GM19438 (cell line): ENCODE results near the gene NR5A2.
A peak's percentile ranks its signal among the peaks of the same experiment; 100 is the strongest.

Experiments
- ATAC-seq: cut with Tn5 transposase; IDR thresholded peaks from one replicate; pipeline ENCODE4 v1.9.1; 2021; ENCODE audit warnings: low read depth; ENCODE audit not compliant: unreplicated experiment

NR5A2 gene

DNA sequence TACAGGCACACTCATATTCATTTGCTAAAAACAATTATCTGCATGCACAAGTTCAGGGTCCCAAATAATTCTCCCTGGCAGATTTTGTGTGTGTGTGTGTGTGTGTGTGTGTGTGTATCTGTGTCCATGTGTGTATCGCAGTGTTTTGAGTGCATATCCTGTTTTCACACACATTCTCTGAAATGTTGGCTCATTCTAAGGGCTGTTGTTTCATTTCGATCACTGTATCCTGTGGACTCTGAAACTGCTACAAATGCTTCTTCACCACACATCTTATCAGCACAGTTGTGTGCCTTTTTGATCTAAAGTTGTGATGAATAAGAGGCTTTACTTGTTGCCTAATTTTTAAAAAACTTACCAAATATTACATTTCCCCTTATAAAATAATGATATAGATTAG, 34.6 kb downstream of the NR5A2 start:
- ATAC-seq, result no peak

DNA sequence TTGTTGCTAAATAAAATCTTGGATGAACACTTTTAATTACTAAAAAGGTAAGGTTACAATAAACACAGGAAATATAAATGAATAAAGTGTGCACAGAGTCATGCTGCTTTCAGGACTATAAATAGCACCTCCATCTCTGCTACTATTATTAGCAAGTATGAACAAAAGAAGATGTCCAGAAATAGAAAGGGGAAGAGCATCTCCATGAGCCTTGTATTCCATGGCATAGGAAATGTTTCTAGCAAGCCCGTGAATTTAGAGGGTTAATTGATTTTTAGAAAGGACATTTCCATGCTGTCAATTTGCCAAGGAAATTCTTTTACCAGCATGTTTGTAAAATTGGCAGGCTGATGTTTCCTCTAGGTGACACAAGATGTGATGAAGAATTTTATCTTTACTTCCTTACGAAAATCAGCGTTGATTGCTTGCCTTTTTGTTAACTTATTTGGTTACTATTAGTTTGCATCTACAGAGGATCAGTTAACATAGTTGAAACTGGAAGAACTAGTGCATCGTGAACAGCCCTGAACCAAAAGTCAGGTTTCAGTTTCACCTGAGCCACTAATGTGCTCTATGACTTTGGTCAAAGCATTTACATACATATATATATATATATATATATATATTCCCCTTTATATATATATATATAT, 45.3 kb downstream of the NR5A2 start:
- peak; percentile 94 for ATAC-seq

DNA sequence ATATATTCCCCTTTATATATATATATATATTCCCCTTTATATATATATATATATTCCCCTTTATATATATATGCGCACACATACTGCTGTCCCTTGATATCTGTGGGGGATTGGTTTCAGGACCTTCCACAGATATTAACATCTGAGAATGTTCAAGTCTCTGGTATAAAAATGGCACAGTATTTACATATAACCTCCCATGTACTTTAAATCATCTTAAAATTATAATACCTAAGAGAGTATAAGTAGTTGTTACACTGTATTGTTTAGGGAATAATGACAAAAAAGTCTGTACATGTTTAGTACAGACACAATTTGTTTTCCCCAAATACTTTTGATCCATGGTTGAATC, 45.8 kb downstream of the NR5A2 start:
- ATAC-seq, result no peak

DNA sequence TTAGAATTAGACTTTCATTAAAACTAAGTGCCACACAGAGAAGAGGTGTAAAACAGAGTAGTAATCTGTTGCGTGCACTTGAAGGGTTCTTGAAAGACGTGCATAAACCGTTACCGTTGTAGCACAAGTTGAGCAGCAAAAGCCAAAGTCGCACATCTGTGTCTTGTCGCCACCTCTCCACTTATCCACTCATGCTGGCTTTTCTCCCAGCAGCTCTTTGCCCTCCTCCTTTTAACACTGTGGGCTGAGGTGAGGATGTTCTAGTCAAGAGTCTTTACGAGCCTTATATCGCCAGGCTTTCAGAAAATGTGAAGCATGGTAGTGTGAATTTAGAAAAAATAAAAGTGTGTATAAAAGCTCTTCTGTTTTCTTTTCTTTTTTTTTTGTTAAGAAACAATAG, 48.0 kb downstream of the NR5A2 start:
- no peak for ATAC-seq

DNA sequence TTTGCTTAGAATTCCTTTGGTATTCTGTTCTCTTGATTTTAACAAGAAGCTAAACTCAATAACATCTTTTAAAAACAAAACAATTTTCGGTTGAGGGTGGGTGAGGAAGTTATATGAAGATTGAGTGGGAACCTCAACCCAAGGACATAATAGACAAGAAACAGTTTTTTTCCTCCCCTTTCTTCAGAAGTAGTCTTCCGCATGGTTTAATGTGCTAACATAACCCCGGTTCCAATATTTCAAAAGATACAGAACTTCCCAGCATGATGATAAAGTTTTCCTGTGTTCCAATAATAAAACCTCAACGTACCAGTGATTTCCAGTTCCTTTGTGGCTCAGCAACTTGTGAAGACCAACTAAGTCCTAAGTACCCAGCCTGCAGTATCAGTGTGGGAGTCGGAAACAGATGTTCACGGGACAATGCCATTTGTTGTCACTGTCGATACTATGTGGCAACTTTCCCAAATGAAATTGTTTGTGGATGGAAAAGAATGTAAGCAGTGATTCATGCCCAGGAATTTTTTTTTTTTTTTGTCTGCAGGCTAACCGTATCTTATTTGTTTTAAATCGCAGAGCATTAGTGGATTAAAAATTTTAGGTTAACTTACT, 48.5 kb downstream of the NR5A2 start:
- ATAC-seq, result no peak

DNA sequence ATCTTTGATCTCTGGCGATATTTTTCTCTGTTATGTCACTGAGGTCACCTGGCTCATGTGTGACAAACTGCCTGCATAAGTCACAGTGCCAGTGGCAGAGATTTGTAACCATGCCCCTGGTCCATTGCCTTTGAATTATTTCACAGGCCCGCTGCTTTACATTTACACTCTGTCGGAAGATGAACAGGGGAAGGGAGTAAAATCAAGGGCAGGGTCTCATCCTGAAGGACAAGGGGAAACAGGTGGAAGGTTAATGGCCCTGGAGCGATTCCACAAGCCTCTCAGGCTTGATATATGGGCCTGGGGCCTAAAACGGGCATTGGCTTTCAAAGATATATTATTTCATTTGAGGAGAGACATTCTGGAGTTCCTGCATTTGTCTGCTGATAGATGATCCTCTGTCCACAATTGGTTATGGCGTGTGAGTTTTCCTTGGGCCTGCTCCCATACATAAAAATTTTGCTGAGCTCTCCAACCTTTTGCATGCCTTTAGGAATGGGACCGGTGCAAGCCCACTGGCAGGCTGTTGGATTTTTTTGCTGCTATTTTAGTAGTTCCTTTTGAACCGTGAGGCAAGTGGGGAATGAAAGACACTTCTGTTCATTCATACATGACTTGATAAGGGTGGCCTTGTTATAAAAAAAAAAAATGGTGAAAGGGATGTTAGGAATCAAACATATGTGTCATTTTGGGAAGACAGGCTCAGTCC, 51.9 kb downstream of the NR5A2 start:
- no peak for ATAC-seq

DNA sequence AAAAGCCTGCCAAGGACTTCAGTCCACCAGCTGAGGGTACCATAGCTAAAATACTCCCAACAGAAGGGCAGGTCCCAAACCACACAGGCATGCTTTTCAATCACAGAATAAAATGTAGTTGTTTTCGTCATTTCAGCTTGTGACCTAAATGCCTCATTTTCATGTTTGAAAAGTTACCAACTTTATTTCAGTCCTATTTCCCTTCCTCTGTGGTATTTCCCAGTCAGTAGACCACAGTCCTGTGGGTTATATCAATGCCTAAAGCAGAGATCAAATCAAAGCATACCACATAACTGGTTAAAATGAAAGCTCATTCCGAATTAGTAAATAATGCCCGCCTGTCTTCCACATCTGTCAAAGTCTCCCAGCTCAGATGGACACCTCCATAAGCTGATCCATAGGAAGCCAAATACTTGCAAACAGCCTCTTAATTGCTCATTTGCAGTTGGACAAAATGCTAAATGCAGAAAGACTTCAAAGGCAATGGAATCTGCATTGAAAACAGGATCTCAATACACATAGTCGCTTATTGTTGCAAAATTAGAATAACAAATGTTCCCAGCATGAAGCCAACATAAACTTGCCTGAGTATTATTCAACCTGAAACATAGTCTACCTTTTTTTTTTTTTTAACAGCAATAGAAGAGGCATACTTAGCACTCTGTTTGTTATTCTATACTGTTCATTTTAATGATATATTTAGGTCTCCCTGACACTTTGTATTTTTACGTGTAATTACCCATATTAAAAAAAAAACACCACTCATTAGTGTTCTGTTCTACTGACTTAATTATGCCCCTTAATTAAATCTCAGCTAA, 53.9 kb downstream of the NR5A2 start:
- no peak for ATAC-seq

DNA sequence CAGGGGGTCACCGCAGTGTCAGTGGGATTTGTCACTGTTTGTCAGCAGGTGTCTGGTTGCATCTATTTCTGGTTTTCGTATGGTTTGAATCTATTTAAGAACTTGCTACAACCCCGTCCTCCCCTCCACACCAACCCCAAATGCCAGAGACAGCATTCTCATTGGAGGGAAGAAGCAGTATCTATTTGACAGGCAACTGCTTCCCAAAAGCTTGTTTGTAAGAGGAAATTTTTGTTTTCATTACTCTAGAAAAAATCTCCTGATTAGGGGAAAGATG, 54.4 kb downstream of the NR5A2 start:
- ATAC-seq, result no peak

DNA sequence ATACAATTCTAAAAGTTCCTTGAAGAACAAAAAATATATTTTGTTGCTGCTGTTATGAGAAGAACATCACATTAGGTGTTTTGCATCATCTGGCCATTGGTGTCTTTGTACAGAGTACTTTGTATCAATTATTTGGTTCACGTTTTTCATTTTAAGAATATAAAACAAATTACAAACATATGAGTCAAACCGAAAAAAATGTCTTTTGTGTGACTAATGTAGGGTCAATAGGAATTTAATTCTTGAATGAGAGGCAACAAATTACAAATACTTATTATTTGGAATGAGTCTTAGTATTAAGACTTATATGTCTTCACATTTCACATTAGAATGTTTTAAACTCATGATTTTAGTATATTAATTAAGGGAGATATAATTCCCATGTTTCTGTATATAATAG, 54.8 kb downstream of the NR5A2 start:
- no peak for ATAC-seq

DNA sequence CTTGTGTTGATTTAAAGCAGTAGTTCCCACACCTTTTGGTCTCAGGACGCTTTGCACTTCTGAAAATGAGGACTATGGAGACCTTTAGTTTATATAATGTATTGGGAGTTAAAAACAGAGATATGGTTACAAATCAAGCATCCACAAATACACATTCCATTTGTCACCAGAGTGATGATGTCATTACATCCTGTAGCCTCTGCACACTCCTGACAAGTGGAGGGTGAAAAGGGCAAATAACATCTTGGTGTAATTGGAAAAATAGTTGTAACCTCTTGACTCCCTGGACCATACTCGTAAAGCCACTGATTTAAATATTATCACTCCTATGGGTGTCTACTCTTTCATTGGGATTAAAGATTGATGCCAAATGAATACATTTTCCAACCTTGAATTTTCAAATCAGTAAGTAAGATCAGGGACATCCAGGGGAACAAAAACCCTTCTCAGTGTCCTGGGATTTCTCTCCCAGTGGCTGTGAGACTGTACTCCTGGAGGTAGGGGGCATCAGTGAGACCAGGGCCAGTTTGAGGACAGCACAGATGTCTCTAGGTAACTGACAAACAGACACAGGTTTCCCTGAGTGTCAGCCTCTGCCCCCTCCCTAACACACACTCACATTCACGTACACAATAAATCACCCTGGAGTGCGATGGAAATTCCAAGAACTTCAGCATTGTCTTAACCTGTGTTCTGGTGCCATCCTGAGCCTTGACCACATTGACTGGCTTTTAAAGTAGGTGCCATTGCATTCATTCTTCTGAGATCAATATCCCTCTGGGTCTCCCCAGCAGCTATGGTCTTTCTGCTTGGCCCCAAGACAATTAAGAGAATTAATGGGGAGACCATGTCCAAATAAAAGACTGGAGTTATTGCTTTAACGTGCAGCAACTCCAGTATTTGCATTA, 63.0 kb downstream of the NR5A2 start:
- ATAC-seq, result no peak

DNA sequence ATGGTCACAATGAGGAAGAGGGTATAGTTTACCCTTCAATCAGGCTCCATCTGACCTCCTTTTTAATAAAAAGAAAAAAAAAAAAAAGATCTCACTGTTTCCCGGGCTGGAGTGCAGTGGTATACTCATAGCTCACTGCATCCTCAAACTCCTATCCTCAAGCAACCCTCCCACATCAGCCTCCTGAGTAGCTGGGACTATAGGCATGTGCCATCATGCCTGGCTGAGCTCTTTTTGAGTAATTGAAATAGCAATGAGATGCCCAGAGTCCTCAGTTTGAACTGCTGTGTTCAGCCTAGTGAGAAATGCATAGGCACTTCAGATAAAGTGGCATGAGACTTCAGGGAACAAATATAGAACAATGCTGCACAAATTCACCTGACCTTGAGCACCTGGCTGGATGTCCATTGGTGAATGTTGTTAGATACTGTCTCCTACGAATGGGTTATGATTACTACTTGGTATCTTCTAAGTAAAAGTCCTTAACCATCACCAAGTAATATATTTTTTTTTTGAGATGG, 67.6 kb downstream of the NR5A2 start:
- ATAC-seq, result no peak

DNA sequence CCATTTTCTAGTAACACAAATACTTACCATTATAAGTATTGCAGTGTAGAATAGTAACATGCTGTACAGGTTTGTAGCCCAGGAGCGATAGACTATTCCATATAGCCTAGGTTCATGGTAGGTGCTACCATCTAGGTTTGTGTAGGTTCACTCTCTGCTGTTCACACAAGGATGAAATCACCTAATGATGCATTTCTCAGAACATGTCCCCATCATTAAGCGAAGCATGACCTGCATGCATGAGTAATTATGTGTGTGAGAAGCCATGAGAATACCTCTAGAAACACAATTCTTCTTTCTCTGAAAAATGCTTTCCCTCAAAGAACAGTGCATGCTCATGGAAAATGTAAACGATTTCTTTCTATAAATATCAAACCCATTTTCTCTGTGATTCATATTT, 69.3 kb downstream of the NR5A2 start:
- no peak for ATAC-seq

DNA sequence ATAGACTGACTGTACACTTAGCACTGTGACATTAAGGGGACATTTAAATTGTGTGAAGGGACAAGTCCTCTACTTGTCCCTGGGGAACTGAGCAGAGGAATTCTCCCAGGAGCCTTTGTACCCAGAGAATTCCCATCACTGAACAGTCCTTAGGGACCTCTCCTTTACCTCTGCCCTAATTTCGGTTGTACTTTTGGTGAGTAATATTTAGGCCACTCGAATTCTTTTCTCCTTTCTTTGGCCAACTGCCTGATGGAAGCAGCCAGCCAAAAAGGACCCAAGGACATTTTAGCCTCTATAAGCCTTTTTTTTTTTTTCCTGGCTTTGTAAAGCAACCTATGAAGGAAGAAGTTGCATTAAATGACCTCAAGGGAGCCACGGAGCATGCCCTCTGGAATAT, 71.5 kb downstream of the NR5A2 start:
- ATAC-seq, result no peak

DNA sequence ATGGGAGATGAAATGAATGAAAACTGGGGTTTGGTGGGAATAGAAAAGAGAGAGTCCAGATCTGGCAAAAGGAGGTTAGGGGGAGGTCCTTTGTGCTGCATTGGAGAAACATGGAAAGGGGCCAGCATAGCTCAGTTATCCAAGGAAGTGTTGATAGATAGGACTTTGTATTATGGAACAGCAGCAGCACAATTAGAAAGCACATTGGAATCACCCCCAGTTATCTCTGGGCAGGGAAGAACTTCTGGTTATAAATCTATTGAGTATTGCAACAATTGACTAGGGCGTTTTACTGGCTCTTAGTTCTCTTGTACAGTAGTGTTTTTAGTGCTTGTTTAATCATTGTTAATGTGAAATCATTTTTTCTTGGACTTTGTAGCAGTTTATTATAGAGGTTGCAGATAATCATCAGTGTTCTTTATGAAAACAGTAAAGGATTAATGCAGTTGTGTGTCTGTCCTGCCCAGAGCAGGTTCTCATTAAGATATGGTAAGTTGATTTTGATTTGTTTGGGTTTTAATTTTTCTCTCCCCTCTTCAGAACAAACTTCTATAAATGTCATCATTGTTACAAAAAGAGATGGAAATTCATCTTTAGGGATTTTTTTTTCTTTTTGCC, 76.6 kb downstream of the NR5A2 start:
- ATAC-seq, result no peak

DNA sequence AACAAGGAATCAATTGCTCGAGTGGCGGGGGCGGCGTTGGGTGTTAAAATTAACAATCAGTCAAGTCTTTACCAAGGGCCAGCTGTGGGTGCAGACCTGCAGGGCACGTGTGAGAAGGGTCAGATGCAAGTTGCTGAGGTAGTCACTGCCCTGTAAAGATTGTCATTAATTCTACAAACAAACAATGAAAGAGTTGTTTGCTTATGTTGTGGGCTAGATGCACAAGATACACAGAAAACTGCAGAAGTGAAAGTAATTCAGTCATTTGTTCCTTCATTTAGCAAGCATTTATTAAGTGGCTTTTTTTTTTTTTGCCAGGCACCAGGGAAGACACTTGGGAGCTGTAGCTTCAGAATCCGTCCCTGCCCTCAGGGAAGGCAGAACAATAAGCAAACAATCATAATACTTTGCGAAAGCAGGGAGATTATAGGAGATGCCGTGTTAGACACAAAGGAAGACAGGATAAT, 79.5 kb downstream of the NR5A2 start:
- no peak for ATAC-seq

DNA sequence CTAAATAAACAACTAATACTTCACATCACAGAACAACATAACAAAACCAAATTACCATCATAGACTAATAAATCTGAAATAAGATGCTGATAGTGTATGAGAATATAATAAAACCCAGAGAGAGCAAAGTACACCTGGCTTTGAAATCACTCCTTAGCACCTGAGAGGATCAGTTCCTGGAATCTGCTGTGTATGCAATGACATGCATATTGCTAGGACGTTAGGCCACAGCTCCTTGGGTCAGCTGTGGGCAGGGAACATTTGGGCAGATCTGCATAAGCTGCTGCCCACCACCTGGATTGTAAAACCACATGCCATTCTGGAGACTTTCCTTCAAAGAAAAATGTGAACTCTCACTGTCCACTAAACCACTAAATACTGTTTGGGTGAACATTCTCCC, 81.1 kb downstream of the NR5A2 start:
- ATAC-seq, result no peak

DNA sequence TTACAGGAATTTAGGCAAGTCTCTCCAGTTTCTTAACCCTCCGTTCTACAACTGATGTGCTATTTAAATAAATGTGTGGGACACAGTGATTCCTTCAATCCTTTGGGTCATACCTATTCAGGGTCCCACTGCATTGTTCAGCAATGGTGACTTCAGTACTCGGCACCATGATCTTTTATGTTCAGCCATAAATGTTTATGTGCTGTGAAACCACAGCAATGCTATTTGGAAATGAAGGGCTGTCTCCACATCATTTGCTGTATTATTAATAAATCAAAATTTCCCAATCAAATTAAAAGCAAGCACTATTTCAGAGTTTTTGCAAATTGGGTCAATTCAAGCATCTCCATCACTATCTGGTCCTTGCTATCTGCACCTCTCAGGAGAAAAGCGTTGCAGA, 84.8 kb downstream of the NR5A2 start:
- no peak for ATAC-seq

DNA sequence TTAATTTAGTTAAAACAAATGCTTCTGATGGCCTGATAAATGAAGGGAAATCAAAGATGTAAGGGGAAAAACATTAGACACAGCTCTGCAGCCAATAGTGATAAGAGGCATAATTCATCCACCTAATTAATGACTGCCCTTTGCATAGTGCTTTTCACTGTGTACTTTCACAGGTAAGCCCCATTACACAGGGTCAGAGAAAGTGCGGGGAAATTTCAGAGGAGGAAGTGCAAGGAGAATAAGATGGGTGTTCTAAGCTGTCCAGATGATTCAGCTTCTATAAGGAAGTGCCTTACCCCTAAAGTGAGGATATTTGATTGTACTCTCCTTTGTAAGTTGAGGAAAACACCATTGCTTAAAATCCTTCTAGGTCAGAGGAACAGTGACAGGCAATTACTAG, 88.0 kb downstream of the NR5A2 start:
- no peak for ATAC-seq

DNA sequence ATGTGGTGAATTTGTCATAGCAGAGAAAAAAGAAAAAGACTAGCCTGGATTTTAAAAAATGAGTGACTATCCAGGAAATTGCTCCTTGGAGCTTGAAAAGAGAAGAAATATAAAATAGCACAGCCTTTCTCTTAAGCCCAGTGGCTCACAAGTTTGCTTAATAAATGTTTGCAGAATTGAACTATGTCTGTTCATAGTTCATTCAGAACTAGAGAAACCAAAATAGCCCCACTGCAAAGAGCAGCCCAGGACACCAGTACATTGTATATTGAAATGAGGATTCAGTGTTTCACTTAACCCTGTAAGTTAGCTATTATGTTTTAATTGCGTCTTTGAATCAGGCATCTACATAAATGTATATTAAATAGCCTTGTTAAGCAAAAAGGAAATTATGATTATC, 88.8 kb downstream of the NR5A2 start:
- no peak for ATAC-seq
